ENCODE measurements around the gene NTSR2. TPM values are rescaled to one million over a fixed set of nuclear protein-coding genes. Genes with fewer than 3 reads are reported as not detected.

NTSR2 gene
- total and polyA plus RNA-seq, 2 of the 8 experiments (the other 6 are each of a cell fraction or from before 2014, with no cell fraction given) = 0.05 TPM; not detected in 1

DNA sequence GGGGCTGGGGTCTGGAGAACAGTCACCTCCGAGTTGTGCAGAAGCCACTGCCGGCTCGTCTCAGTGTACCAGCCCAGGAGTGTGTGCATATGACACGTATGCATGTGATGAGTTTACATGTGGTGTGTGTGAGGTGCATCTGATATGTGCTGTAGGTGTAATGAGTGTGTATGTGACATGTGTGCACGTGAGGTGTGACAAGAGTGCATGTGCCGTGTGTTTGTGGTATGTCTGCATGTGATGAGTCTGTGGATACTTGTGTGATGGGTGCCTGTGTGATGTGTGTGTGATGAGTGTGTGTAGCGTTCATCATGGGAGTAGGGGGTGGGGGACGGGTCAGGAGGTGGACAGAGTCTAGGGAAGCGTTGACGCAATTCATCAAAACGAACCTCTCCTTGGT, 12.8 kb downstream of the NTSR2 start:
- Histone ChIP-seq H3K14ac (ENCODE audit: insufficient read length) (no peak overlapping the region), H4K20me1 (replicated peaks in 1 of 2; ENCODE audit: control insufficient read depth in 1 of 2, insufficient read depth in 2 of 2, low read length in 2 of 2) (no peaks in the 10 kb centered on the region), H3K23ac (ENCODE audit: insufficient read length) (no peak overlapping the region), H3K4me3 (ENCODE audit: extremely low read depth in 1 of 4, insufficient read depth in 2 of 4, low read depth in 3 of 4, low read length in 4 of 4) (no peak overlapping the region), H2BK15ac (ENCODE audit: low read length) (no peak overlapping the region), H3K9ac (replicated peaks in 1 of 4; ENCODE audit: extremely low read depth in 1 of 4, low read depth in 3 of 4, low read length in 3 of 4) (no peak overlapping the region), H3K23me2 (ENCODE audit: low read depth, low read length) (no peaks in the 10 kb centered on the region), H3K27ac (ENCODE audit: low read depth, low read length) (no peak overlapping the region), H3K9me3 (ENCODE audit: insufficient read depth in 2 of 2, low read depth in 1 of 2, low read length in 1 of 2) (peaks cover 0 to 6% of the 10 kb centered on the region in 2 experiments; a peak in 1 of 4 replicates), H2BK120ac (replicated peaks; ENCODE audit: low read depth, low read length) (no peak overlapping the region), H3K56ac (replicated peaks; ENCODE audit: insufficient read length, low read depth, low read length) (no peak overlapping the region), H2BK20ac (ENCODE audit: low read length) (no peak overlapping the region), H4K8ac (ENCODE audit: extremely low read depth, insufficient read depth, low read length) (no peak overlapping the region; the same call in 1 of the 2 replicates), H2AFZ (ENCODE audit: low read length) (no peak overlapping the region), H3K27me3 (replicated peaks in 1 of 4; ENCODE audit: control insufficient read depth in 3 of 4, extremely low read depth in 1 of 4, insufficient read depth in 3 of 4, low read length in 3 of 4) (no peaks in the 10 kb centered on the region), H3K18ac (ENCODE audit: extremely low read depth, low read length) (no peak overlapping the region), H3K4ac (replicated peaks; ENCODE audit: insufficient read length, low read depth, low read length) (no peak overlapping the region), H3K36me3 (ENCODE audit: control insufficient read depth in 2 of 4, insufficient read depth in 4 of 4, low read length in 3 of 4) (no peaks in the 10 kb centered on the region), H3K4me2 (ENCODE audit: insufficient read depth in 1 of 2, low read depth in 2 of 2, low read length in 2 of 2) (no peak overlapping the region), H4K91ac (replicated peaks; ENCODE audit: insufficient read length, low read length) (no peak overlapping the region), H2BK12ac (ENCODE audit: low read depth, low read length) (no peak overlapping the region; the same call in 1 of the 2 replicates), H3K79me1 (ENCODE audit: low read depth, low read length) (no peaks in the 10 kb centered on the region), H2BK5ac (ENCODE audit: low read depth, low read length) (no peak overlapping the region), H3K4me1 (replicated peaks in 1 of 4; ENCODE audit: control insufficient read depth in 3 of 4, insufficient read depth in 4 of 4, low read length in 3 of 4) (no peaks in the 10 kb centered on the region), H3K79me2 (ENCODE audit: control insufficient read depth in 1 of 2, insufficient read depth in 2 of 2, low read length in 2 of 2) (no peaks in the 10 kb centered on the region), H2AK5ac (ENCODE audit: low read depth, low read length) (0 out of 2 replicates have a peak overlapping the region, but pooled peaks have one; percentile 39), H4K5ac (ENCODE audit: insufficient read length, low read depth, low read length) (no peak overlapping the region)
- DNase-seq (ENCODE audit: low read depth in 1 of 2, low spot score in 2 of 2) = no peak
- no peak for TF ChIP-seq CBX8 (IDR thresholded peaks at IDR 0.05; ENCODE audit: borderline replicate concordance, low read depth, low read length)
- no peak for TF ChIP-seq KDM1A (IDR thresholded peaks at IDR 0.05; ENCODE audit: borderline replicate concordance, low read length)
- no peak for TF ChIP-seq SP2 (IDR thresholded peaks at IDR 0.05; ENCODE audit: low read length)
- no peak for TF ChIP-seq HDAC2 (IDR thresholded peaks at IDR 0.05; ENCODE audit: borderline replicate concordance in 1 of 2, low read depth in 2 of 2, low read length in 2 of 2)
- TF ChIP-seq E2F6 (IDR thresholded peaks at IDR 0.05) = no peak
- 88% methylated on average over 11 of the region's 11 CpGs; no CpG with 5 or more reads in 1 of the 2 experiments for WGBS, 2 experiments (ENCODE audit: extremely low coverage in 1 of 2, insufficient coverage in 1 of 2, insufficient read length in 1 of 2, insufficient replicate concordance in 2 of 2, low coverage in 1 of 2, low lambda C conversion rate in 2 of 2, missing lambda C conversion rate in 1 of 2)
- no peak for FAIRE-seq
- POLR2A ChIA-PET (ENCODE audit: partially characterized antibody) = no interaction called here
- CTCF ChIA-PET (ENCODE audit: partially characterized antibody) = interaction anchor here (0.9 to 2.5 kb wide), 7 partner anchors 10 to 73 kb away, joined by 3 to 10 read pairs (median 5); partner anchors contain the start of gene NTSR2
